Upper lobe of right lung (tissue), 1 donor: Measurements from ENCODE around the gene CCDC127. TPM values are rescaled to one million over a fixed set of nuclear protein-coding genes. Genes with fewer than 3 reads are reported as not detected.
"Not testable (repeated sequence)": the region's sequence is repeated elsewhere in the genome, so short reads cannot be mapped to it uniquely, and the experiment has no call there.

Experiments used
- ATAC-seq: fragments of 200-7000 bp; cut with Tn5 transposase; one replicate; pipeline ENCODE4 v1.9.1; 2020; ENCODE audit warnings: mild to moderate bottlenecking, moderate library complexity
- DNase-seq: peaks from one replicate; pipeline ENCODE4 v3.0.0-alpha.2; 2020
- H3K27ac ChIP-seq: fragments of 200-600 bp; one replicate; pipeline ENCODE4 v1.8.0; 2022
- H3K27me3 ChIP-seq: fragments of 200-600 bp; one replicate; pipeline ENCODE4 v1.8.0; 2022; ENCODE audit warnings: mild to moderate bottlenecking
- H3K36me3 ChIP-seq: fragments of 200-600 bp; one replicate; pipeline ENCODE4 v1.8.0; 2022
- H3K4me1 ChIP-seq: fragments of 200-600 bp; one replicate; pipeline ENCODE4 v1.8.0; 2022
- H3K4me3 ChIP-seq: fragments of 200-600 bp; one replicate; pipeline ENCODE4 v1.8.0; 2022; ENCODE audit warnings: mild to moderate bottlenecking
- H3K9me3 ChIP-seq: fragments of 200-600 bp; one replicate; pipeline ENCODE4 v1.8.0; 2022
- intact Hi-C: fragments of 100-400 bp; cut with DNase I; formaldehyde crosslinking; loops from one replicate; pipeline ENCODE4 v1.11.0; 2022
- total RNA-seq: library from RNA; stranded (reverse); fragmentation: NEBNext Ultra II Directional; extraction: Animal tissue kit (Norgen Biotek cat#: 25700); gene quantifications from one replicate; pipeline ENCODE4 v1.2.1, GENCODE V29; 2021
- TF ChIP-seq, protein P1 (sequence below): fragments of 200-600 bp; IDR thresholded peaks from one replicate; pipeline ENCODE4 v1.8.0; 2022; ENCODE audit warnings: antibody characterized with exemption
- donor health status: DM: no; HTN: yes; CAD: no; lungs with severe emphysema.

Gene CCDC127
- total RNA-seq, 1 donor from 2014 or later = 5.5 TPM

DNA sequence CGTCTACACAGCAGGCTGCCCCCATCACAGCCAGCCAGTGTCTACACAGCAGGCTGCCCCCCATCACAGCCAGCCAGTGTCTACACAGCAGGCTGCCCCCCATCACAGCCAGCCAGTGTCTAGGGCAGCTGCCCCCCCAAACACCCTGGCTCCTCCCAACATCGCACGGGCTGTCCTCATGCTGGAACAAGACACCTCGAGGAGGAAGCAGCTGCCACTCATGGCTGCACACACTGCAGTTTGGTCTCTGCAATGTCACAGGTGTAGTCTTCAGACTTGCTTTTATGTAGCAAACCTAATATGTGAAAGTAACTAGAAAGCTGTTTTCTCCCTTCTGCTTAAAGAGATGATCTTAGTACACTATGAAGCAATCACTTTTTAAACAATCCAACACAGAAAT, 17.0 kb downstream of the CCDC127 start:
- no peaks in the 10 kb centered on the region for H3K9me3 ChIP-seq
- intact Hi-C loops = no loop called here
- no peak overlapping the region for H3K4me3 ChIP-seq
- no peak for ATAC-seq
- H3K36me3 ChIP-seq = peaks cover 26% of the 10 kb centered on the region
- no peak overlapping the region for H3K27ac ChIP-seq
- peak; percentile 36 for DNase-seq
- H3K27me3 ChIP-seq = no peaks in the 10 kb centered on the region
- no peaks in the 10 kb centered on the region for H3K4me1 ChIP-seq
- TF ChIP-seq, protein P1, sequence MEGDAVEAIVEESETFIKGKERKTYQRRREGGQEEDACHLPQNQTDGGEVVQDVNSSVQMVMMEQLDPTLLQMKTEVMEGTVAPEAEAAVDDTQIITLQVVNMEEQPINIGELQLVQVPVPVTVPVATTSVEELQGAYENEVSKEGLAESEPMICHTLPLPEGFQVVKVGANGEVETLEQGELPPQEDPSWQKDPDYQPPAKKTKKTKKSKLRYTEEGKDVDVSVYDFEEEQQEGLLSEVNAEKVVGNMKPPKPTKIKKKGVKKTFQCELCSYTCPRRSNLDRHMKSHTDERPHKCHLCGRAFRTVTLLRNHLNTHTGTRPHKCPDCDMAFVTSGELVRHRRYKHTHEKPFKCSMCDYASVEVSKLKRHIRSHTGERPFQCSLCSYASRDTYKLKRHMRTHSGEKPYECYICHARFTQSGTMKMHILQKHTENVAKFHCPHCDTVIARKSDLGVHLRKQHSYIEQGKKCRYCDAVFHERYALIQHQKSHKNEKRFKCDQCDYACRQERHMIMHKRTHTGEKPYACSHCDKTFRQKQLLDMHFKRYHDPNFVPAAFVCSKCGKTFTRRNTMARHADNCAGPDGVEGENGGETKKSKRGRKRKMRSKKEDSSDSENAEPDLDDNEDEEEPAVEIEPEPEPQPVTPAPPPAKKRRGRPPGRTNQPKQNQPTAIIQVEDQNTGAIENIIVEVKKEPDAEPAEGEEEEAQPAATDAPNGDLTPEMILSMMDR = no peak

GRCh38 chr5:199950-200645, 17.9 kb downstream of the CCDC127 start:
- Histone ChIP-seq H3K4me3 (no peak overlapping the region), H3K27me3 (no peaks in the 10 kb centered on the region), H3K27ac (no peak overlapping the region), H3K36me3 (peaks cover 19% of the 10 kb centered on the region), H3K9me3 (no peaks in the 10 kb centered on the region), H3K4me1 (no peaks in the 10 kb centered on the region)
- DNase-seq (peak; percentile 57), ATAC-seq (no peak)
- intact Hi-C loops = no loop called here
- TF ChIP-seq, protein P1 = no peak

GRCh38 chr5:199197-199949, 18.6 kb downstream of the CCDC127 start:
- no peaks in the 10 kb centered on the region for H3K27me3 ChIP-seq
- TF ChIP-seq, protein P1 = no peak
- H3K36me3 ChIP-seq = peaks cover 12% of the 10 kb centered on the region
- H3K27ac ChIP-seq = no peak overlapping the region
- H3K4me3 ChIP-seq = no peak overlapping the region
- no peak for ATAC-seq
- H3K4me1 ChIP-seq = no peaks in the 10 kb centered on the region
- no peaks in the 10 kb centered on the region for H3K9me3 ChIP-seq
- intact Hi-C loops = no loop called here
- DNase-seq = no peak

- no peaks in the 10 kb centered on the region for H3K27me3 ChIP-seq
- peaks cover 5% of the 10 kb centered on the region for H3K36me3 ChIP-seq
- H3K9me3 ChIP-seq = no peaks in the 10 kb centered on the region
- H3K4me1 ChIP-seq = no peaks in the 10 kb centered on the region
- TF ChIP-seq, protein P1 = no peak
- ATAC-seq (no peak), DNase-seq (no peak)
- H3K27ac ChIP-seq = no peak overlapping the region
- H3K4me3 ChIP-seq = no peak overlapping the region
- intact Hi-C loops = no loop called here
Measured at GRCh38 chr5:198516-199196, 19.3 kb downstream of the CCDC127 start.

GRCh38 chr5:197892-198489, 20.0 kb downstream of the CCDC127 start:
- DNase-seq (peak; percentile 40), ATAC-seq (no peak)
- Histone ChIP-seq H3K9me3 (no peaks in the 10 kb centered on the region), H3K27ac (no peak overlapping the region), H3K36me3 (no peaks in the 10 kb centered on the region), H3K27me3 (no peaks in the 10 kb centered on the region), H3K4me1 (no peaks in the 10 kb centered on the region), H3K4me3 (no peak overlapping the region)
- intact Hi-C loops = no loop called here
- TF ChIP-seq, protein P1 = no peak

GRCh38 chr5:197031-197430, 20.9 kb downstream of the CCDC127 start:
- H3K9me3 ChIP-seq, H3K36me3 ChIP-seq, H3K27ac ChIP-seq, H3K27me3 ChIP-seq, ATAC-seq, H3K4me3 ChIP-seq, intact Hi-C loops, H3K4me1 ChIP-seq: not testable (repeated sequence)
- peak; percentile 44 for DNase-seq
